SIG-M5 treated with dmso at 0.1 percent for 504 hours (cell line): Measurements from ENCODE around the gene PLK3.

Experiments used
- DNase-seq: peaks from one replicate; lab custom pipeline; 2025; ENCODE audit not compliant: unreplicated experiment; lab: John Stamatoyannopoulos, UW

The PLK3 gene

GRCh38 chr1:44853201-44853600 lies 53.0 kb downstream of the PLK3 start:
- no peak for DNase-seq

DNA sequence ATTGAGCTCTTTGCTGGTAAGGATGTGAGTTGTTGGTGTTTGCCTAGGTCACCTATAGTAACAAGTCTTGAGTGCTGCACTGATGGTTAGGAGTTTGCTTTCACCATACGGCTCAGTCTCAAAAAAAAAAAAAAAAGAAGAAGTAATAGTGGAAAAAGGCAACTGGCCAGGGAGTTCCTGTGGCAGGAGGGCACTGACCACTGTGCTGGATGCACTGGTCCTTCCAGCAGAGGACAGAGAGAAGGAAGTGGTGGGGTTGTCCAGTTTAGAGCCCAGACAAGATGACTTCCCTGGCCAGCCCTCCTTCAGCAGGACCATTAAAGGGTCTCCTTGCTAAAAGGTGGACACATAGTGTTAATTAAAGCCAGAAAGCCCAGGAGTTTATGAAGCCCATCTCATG lies 54.8 kb downstream of the PLK3 start:
- no peak for DNase-seq
